Esophagus muscularis mucosa (tissue), 4 donors: Measurements from ENCODE around the gene PRDM5. TPM values are rescaled to one million over a fixed set of nuclear protein-coding genes. Genes with fewer than 3 reads are reported as not detected.

Experiments used
- DNase-seq: peaks from one replicate; pipeline ENCODE4 v3.0.0-alpha.2; 2017; ENCODE audit errors: extremely low spot score
- H3K27ac ChIP-seq, 4 donors: fragments of 200-600 bp; sonication (generic); replicated peaks in 1 of 4; 1 replicate in 3 of 4; 2 replicates in 1 of 4; pipeline ENCODE4 v1.5.1; 2016 to 2019; ENCODE audit warnings: mild to moderate bottlenecking in 1 of 4
- H3K27me3 ChIP-seq, 4 donors: fragments of 200-600 bp; sonication (generic); one replicate each; pipeline versions ENCODE4 v1.5.1 to v1.6.0; 2016 to 2019
- H3K36me3 ChIP-seq, 4 donors: fragments of 200-600 bp; sonication (generic); one replicate each; pipeline ENCODE4 v1.5.1; 2016 to 2019
- H3K4me1 ChIP-seq, 4 donors: fragments of 200-600 bp; sonication (generic); one replicate each; pipeline ENCODE4 v1.5.1; 2016 to 2019
- H3K4me3 ChIP-seq, 4 donors: fragments of 200-600 bp; sonication (generic); 1 replicate in 2 of 4; 2 replicates in 2 of 4; pipeline ENCODE4 v1.5.1; 2016 to 2019; ENCODE audit warnings: mild to moderate bottlenecking in 4 of 4, moderate library complexity in 1 of 4
- H3K9me3 ChIP-seq, 4 donors: fragments of 200-600 bp; sonication (generic); 1 replicate in 3 of 4; 2 replicates in 1 of 4; pipeline ENCODE4 v1.5.1; 2016 to 2019
- EP300 ChIP-seq: sonication (generic); formaldehyde crosslinking; IDR thresholded peaks from one replicate; pipeline ENCODE4 v1.6.1; 2017; ENCODE audit warnings: antibody characterized with exemption
- POLR2A ChIP-seq: fragments of 450-650 bp; IDR thresholded peaks from one replicate; pipeline ENCODE4 v1.6.1; 2017; ENCODE audit warnings: antibody characterized with exemption, moderate library complexity, mild to moderate bottlenecking, low read depth
- POLR2AphosphoS5 ChIP-seq, 2 donors: sonication (generic); formaldehyde crosslinking; IDR thresholded peaks; one replicate each; pipeline ENCODE4 v1.6.1; 2017; ENCODE audit warnings: antibody characterized with exemption in 2 of 2
- WGBS: methylation state at CpG from one replicate; pipeline ENCODE4 v1.1.5; 2018; 5-methylcytosine and 5-hydroxymethylcytosine counted together
- intact Hi-C: fragments of 100-400 bp; cut with DNase I; formaldehyde crosslinking; loops from one replicate; pipeline ENCODE4 v1.15.1; 2023
- total RNA-seq, 4 donors: library from RNA; depleted of rRNA; stranded (reverse); fragments of >200 nt; gene quantifications; one replicate each; pipeline versions ENCODE4 v1.1.0 to v1.2.1, GENCODE V29; 2016
- TF ChIP-seq, protein P1 (sequence below), 3 experiments: fragments of 200-600 bp in 2 of 3; fragments of 450-650 bp in 1 of 3; sonication (generic) in 2 of 3; IDR thresholded peaks; one replicate each; pipeline ENCODE4 v1.5.1; 2017 to 2019; ENCODE audit warnings: antibody characterized with exemption in 3 of 3, mild to moderate bottlenecking in 2 of 3, moderate library complexity in 1 of 3

The PRDM5 gene
- total RNA-seq, 4 donors from 2014 or later: 10.8 to 17.0 (median 15.4) TPM

DNA sequence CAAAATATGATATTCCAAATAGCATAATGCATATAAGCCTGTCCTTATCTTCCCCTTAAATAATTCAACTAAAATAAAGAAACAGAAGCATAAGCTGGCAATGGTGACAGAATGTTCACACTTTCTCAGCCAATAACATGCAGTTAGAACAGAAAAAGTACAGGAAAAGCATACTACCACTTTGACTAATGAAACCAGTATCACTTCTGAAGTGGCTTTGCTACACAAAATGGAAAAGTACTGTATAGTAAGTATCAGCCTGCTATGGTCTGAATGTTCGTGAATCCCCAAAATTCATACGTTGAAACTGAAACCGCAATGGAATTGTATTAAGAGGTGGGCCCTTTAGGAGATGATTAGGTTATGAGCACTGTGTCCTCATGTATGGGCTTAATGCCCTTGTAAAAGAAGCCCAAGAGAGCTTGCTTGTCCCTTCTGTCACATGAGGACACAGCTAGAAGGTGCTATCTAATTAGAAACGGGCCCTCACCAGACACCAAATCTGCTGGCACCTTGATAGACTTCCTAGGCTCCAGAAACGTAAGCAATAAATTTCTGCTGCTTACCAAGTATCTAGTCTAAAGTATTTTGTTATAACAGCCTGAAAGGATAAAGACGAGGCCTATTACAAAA, 102.6 kb downstream of the PRDM5 start:
- Histone ChIP-seq H3K36me3 (peaks cover 0 to 8% (median 0%) of the 10 kb centered on the region in 4 donors), H3K27me3 (no peaks in the 10 kb centered on the region), H3K27ac (no peak overlapping the region), H3K4me3 (no peak overlapping the region), H3K9me3 (no peaks in the 10 kb centered on the region), H3K4me1 (no peaks in the 10 kb centered on the region)
- intact Hi-C loops: no loop called here
- WGBS: 89% methylated on average over 6 of the region's 6 CpGs
- no peak for DNase-seq
- TF ChIP-seq POLR2A: no peak
- no peak for TF ChIP-seq POLR2AphosphoS5 (IDR thresholded peaks at IDR 0.05)
- TF ChIP-seq EP300: no peak
- TF ChIP-seq, protein P1, sequence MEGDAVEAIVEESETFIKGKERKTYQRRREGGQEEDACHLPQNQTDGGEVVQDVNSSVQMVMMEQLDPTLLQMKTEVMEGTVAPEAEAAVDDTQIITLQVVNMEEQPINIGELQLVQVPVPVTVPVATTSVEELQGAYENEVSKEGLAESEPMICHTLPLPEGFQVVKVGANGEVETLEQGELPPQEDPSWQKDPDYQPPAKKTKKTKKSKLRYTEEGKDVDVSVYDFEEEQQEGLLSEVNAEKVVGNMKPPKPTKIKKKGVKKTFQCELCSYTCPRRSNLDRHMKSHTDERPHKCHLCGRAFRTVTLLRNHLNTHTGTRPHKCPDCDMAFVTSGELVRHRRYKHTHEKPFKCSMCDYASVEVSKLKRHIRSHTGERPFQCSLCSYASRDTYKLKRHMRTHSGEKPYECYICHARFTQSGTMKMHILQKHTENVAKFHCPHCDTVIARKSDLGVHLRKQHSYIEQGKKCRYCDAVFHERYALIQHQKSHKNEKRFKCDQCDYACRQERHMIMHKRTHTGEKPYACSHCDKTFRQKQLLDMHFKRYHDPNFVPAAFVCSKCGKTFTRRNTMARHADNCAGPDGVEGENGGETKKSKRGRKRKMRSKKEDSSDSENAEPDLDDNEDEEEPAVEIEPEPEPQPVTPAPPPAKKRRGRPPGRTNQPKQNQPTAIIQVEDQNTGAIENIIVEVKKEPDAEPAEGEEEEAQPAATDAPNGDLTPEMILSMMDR (IDR thresholded peaks at IDR 0.05): no peak

DNA sequence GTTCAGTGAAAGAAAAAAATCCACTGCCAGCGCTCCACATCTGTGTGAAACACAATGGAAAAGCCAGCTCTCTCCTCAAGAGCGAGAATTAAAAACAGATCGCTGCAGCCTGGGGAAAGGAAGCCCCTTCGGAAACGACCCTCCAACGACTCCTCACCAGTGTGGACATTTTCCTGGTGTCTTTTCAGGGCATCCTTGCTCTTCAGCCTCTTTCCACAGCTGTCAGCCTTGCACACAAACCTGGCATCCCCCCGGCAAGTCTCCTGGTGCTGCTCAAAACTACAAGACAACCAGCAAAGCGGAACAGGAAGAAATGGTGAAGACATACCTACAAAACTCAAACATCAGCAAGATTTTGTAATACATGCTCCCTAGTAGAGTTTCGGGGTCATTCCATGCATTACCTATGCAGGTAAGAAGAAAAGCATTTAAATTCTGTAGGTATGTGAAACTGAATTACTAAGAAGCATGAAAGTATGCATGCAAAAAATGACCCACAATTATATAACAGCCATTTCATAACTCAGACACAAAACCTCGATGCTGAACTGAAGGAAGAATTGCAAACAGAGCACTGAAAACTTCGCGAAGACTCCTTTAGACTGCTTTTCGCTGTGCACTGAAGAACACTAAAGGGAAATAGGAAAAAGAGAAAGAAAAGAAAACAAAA, 106.1 kb downstream of the PRDM5 start:
- no peak for DNase-seq
- Histone ChIP-seq H3K4me3 (no peak overlapping the region), H3K9me3 (no peaks in the 10 kb centered on the region), H3K27me3 (no peaks in the 10 kb centered on the region), H3K27ac (no peak overlapping the region), H3K36me3 (peaks cover 0 to 8% (median 0%) of the 10 kb centered on the region in 4 donors), H3K4me1 (no peaks in the 10 kb centered on the region)
- WGBS: 82% methylated on average over 13 of the region's 13 CpGs
- TF ChIP-seq POLR2AphosphoS5 (IDR thresholded peaks at IDR 0.05) (no peak), POLR2A (no peak), EP300 (no peak)
- TF ChIP-seq, protein P1 (IDR thresholded peaks at IDR 0.05): no peak
- intact Hi-C loops: no loop called here

- WGBS: 93% methylated on average over 2 of the region's 2 CpGs
- Histone ChIP-seq H3K27me3 (no peaks in the 10 kb centered on the region), H3K4me3 (no peak overlapping the region), H3K36me3 (peaks cover 0 to 13% (median 1%) of the 10 kb centered on the region in 4 donors), H3K27ac (no peak overlapping the region), H3K9me3 (peaks cover 0 to under 1% (median 0%) of the 10 kb centered on the region in 4 donors), H3K4me1 (no peaks in the 10 kb centered on the region)
- no peak for DNase-seq
- TF ChIP-seq, protein P1 (IDR thresholded peaks at IDR 0.05): no peak
- TF ChIP-seq POLR2A (no peak), POLR2AphosphoS5 (IDR thresholded peaks at IDR 0.05) (no peak), EP300 (no peak)
- intact Hi-C loops: no loop called here
Measured at GRCh38 chr4:120815361-120815760, 107.2 kb downstream of the PRDM5 start.

GRCh38 chr4:120814886-120815285, 107.6 kb downstream of the PRDM5 start:
- Histone ChIP-seq H3K27ac (no peak overlapping the region), H3K9me3 (peaks cover 0 to 6% (median under 1%) of the 10 kb centered on the region in 4 donors), H3K27me3 (no peaks in the 10 kb centered on the region), H3K4me3 (no peak overlapping the region), H3K36me3 (peaks cover 0 to 18% (median 4%) of the 10 kb centered on the region in 4 donors), H3K4me1 (no peaks in the 10 kb centered on the region)
- no peak for DNase-seq
- 94% methylated on average over 2 of the region's 2 CpGs for WGBS
- TF ChIP-seq, protein P1 (IDR thresholded peaks at IDR 0.05): no peak
- TF ChIP-seq EP300 (no peak), POLR2AphosphoS5 (IDR thresholded peaks at IDR 0.05) (no peak), POLR2A (no peak)
- intact Hi-C loops: no loop called here
